Astrocyte (in vitro differentiated cells and primary cell): ENCODE data around the gene JAKMIP2. TPM values are rescaled to one million over a fixed set of nuclear protein-coding genes. Genes with fewer than 3 reads are reported as not detected.
A peak's percentile ranks its signal among the peaks of the same experiment; 100 is the strongest.

ENCODE experiments used
- DNase-seq: peaks from one replicate; pipeline ENCODE4 v3.0.0-alpha.2; 2010; ENCODE audit warnings: low read depth
- FAIRE-seq: peaks from 2 replicates; lab custom pipeline; 2011; peaks lifted over from hg19 to GRCh38; lab: Jason Lieb, UNC
- H2AFZ ChIP-seq: 2 replicates; pipeline ENCODE4 v1.6.0; 2012; ENCODE audit warnings: low read depth, low read length, inconsistent platforms
- H3K27ac ChIP-seq: 2 replicates; pipeline ENCODE4 v1.5.1; 2011; ENCODE audit warnings: low read depth, low read length, inconsistent platforms
- H3K27me3 ChIP-seq: 2 replicates; pipeline ENCODE4 v1.6.0; 2011; ENCODE audit warnings: low read length, inconsistent platforms; ENCODE audit not compliant: insufficient read depth
- H3K36me3 ChIP-seq: 2 replicates; pipeline ENCODE4 v1.5.1; 2011; ENCODE audit warnings: low read length, inconsistent platforms; ENCODE audit not compliant: insufficient read depth
- H3K4me1 ChIP-seq: 2 replicates; pipeline ENCODE4 v1.5.1; 2011; ENCODE audit warnings: low read length, inconsistent platforms; ENCODE audit not compliant: insufficient read depth
- H3K4me2 ChIP-seq: 2 replicates; pipeline ENCODE4 v1.6.0; 2012; ENCODE audit warnings: low read length, inconsistent platforms
- H3K4me3 ChIP-seq: 2 replicates; pipeline ENCODE4 v1.5.1; 2011; ENCODE audit warnings: low read depth, mild to moderate bottlenecking, low read length, inconsistent platforms; ENCODE audit not compliant: insufficient read depth
- H3K79me2 ChIP-seq: 2 replicates; pipeline ENCODE4 v1.6.0; 2012; ENCODE audit warnings: mild to moderate bottlenecking, low read length, inconsistent platforms; ENCODE audit not compliant: insufficient read depth
- H3K9ac ChIP-seq: 2 replicates; pipeline ENCODE4 v1.6.0; 2012; ENCODE audit warnings: mild to moderate bottlenecking, low read length, inconsistent platforms
- H3K9me3 ChIP-seq: 2 replicates; pipeline ENCODE4 v1.5.1; 2012; ENCODE audit warnings: low read depth, mild to moderate bottlenecking, low read length, inconsistent platforms; ENCODE audit not compliant: insufficient read depth
- H4K20me1 ChIP-seq: 2 replicates; pipeline ENCODE4 v1.6.0; 2012; ENCODE audit warnings: low read length, inconsistent platforms; ENCODE audit not compliant: insufficient read depth
- H3K27ac Mint-ChIP-seq: one replicate; pipeline ENCODE4 v1.8.0; 2021; ENCODE audit warnings: mild to moderate bottlenecking, mixed read lengths; ENCODE audit not compliant: unreplicated experiment
- H3K27me3 Mint-ChIP-seq: one replicate; pipeline ENCODE4 v1.8.0; 2021; ENCODE audit warnings: low read depth, mixed read lengths; ENCODE audit not compliant: unreplicated experiment
- H3K36me3 Mint-ChIP-seq: one replicate; pipeline ENCODE4 v1.8.0; 2021; ENCODE audit warnings: low read depth, mixed read lengths; ENCODE audit not compliant: unreplicated experiment
- H3K4me1 Mint-ChIP-seq: one replicate; pipeline ENCODE4 v1.8.0; 2021; ENCODE audit warnings: low read depth, mixed read lengths; ENCODE audit not compliant: unreplicated experiment
- H3K4me3 Mint-ChIP-seq: one replicate; pipeline ENCODE4 v1.8.0; 2021; ENCODE audit warnings: mild to moderate bottlenecking, moderate library complexity, mixed read lengths; ENCODE audit not compliant: unreplicated experiment
- H3K9me3 Mint-ChIP-seq: one replicate; pipeline ENCODE4 v1.8.0; 2021; ENCODE audit warnings: mild to moderate bottlenecking, mixed read lengths; ENCODE audit not compliant: unreplicated experiment
- EZH2 ChIP-seq: IDR thresholded peaks from 2 replicates; pipeline ENCODE4 v1.6.1; 2012; ENCODE audit warnings: mild to moderate bottlenecking, low read length, inconsistent platforms; ENCODE audit not compliant: insufficient read depth
- total RNA-seq: library from RNA; stranded (reverse); gene quantifications from 2 replicates; pipeline ENCODE4 v1.2.1, GENCODE V29; 2021
- TF ChIP-seq, protein P1 (sequence below): IDR thresholded peaks from 2 replicates; pipeline ENCODE4 v1.5.1; 2011; ENCODE audit warnings: low read depth, mild to moderate bottlenecking, inconsistent platforms, low read length, moderate library complexity; ENCODE audit not compliant: insufficient read depth

JAKMIP2 gene
- total RNA-seq, 1 donor from 2014 or later = 15.1 TPM

DNA sequence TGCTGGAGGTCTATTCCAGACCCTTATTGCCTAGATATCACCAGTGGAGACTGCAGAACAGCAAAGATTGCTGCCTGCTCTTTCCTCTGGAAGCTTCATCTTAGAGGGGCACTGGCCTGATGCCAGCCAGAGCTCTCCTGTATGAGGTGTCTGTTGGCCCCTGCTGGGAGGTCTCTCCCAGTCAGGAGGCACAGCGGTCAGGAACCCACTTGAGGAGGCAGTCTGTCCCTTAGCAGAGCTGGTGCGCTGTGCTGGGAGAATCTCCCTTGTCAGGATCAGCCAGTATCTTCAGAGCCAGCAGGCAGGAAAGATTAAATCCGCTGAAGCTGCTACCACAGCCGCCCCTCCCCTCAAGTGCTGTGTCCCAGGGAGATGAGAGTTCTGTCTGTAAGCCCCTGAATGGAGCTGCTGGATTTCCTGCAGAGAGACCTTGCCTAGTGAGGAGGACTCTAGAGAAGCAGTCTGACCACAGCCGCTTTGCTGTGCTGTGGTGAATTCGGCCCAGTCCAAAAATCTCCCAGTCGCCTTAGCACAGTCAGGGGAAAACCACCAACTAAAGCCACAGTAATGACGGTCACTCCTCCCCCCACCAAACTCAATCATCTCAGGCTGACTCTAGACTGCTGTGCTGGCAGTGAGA, 124.1 kb downstream of the JAKMIP2 start:
- H3K4me2 ChIP-seq = no peak overlapping the region
- H3K4me1 Mint-ChIP-seq = peaks cover 8% of the 10 kb centered on the region

DNA sequence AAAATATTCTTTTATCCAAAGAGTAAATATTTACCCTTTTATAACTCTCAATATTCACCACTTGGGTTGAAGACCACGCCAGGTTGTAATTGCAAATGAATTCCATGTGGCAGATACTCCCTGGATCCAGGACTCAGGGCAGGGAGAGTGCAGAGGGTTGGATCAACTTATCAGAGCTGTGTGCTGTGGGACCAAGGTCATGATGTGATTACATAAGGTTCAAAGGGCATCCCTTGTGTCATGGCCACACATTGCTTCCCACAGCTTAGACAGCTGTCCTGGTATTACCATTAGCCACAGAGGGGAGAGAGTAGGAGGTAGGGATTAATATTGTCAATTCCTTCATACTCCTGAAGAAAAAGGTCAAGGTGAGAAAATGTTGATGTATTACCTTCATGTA, 133.9 kb downstream of the JAKMIP2 start:
- Histone ChIP-seq H3K27me3 (no peaks in the 10 kb centered on the region), H3K36me3 (no peaks in the 10 kb centered on the region), H3K9me3 (no peaks in the 10 kb centered on the region), H3K4me2 (no peak overlapping the region), H3K27ac (no peak overlapping the region), H4K20me1 (no peaks in the 10 kb centered on the region), H3K9ac (no peak overlapping the region), H3K4me1 (no peaks in the 10 kb centered on the region), H3K4me3 (no peak overlapping the region), H3K79me2 (no peaks in the 10 kb centered on the region), H2AFZ (no peak overlapping the region)
- no peaks in the 10 kb centered on the region for H3K9me3 Mint-ChIP-seq
- peaks cover 8% of the 10 kb centered on the region for H3K36me3 Mint-ChIP-seq
- no peaks in the 10 kb centered on the region for H3K27me3 Mint-ChIP-seq
- TF ChIP-seq, protein P1, sequence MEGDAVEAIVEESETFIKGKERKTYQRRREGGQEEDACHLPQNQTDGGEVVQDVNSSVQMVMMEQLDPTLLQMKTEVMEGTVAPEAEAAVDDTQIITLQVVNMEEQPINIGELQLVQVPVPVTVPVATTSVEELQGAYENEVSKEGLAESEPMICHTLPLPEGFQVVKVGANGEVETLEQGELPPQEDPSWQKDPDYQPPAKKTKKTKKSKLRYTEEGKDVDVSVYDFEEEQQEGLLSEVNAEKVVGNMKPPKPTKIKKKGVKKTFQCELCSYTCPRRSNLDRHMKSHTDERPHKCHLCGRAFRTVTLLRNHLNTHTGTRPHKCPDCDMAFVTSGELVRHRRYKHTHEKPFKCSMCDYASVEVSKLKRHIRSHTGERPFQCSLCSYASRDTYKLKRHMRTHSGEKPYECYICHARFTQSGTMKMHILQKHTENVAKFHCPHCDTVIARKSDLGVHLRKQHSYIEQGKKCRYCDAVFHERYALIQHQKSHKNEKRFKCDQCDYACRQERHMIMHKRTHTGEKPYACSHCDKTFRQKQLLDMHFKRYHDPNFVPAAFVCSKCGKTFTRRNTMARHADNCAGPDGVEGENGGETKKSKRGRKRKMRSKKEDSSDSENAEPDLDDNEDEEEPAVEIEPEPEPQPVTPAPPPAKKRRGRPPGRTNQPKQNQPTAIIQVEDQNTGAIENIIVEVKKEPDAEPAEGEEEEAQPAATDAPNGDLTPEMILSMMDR = no peak
- TF ChIP-seq EZH2 = no peak
- DNase-seq (no peak), FAIRE-seq (no peak)
- no peaks in the 10 kb centered on the region for H3K4me1 Mint-ChIP-seq
- H3K27ac Mint-ChIP-seq = no peak overlapping the region
- H3K4me3 Mint-ChIP-seq = no peak overlapping the region

More for the DNA sequence above, 124.1 kb downstream of the JAKMIP2 start:
- no peaks in the 10 kb centered on the region for H3K4me1 ChIP-seq
- H2AFZ ChIP-seq = no peak overlapping the region
- peaks cover 36% of the 10 kb centered on the region for H3K36me3 Mint-ChIP-seq
- FAIRE-seq (no peak), DNase-seq (peak; percentile 25)
- H3K79me2 ChIP-seq = no peaks in the 10 kb centered on the region
- no peak overlapping the region for H3K4me3 Mint-ChIP-seq
- no peak overlapping the region for H3K9ac ChIP-seq
- no peak overlapping the region for H3K27ac ChIP-seq
- no peak overlapping the region for H3K27ac Mint-ChIP-seq
- no peaks in the 10 kb centered on the region for H3K9me3 ChIP-seq
- H3K9me3 Mint-ChIP-seq = peaks cover 13% of the 10 kb centered on the region
- H3K27me3 ChIP-seq = no peaks in the 10 kb centered on the region
- no peaks in the 10 kb centered on the region for H4K20me1 ChIP-seq
- H3K27me3 Mint-ChIP-seq = no peaks in the 10 kb centered on the region
- no peak for TF ChIP-seq EZH2
- TF ChIP-seq, protein P1 = no peak
- H3K36me3 ChIP-seq = no peaks in the 10 kb centered on the region
- no peak overlapping the region for H3K4me3 ChIP-seq

DNA sequence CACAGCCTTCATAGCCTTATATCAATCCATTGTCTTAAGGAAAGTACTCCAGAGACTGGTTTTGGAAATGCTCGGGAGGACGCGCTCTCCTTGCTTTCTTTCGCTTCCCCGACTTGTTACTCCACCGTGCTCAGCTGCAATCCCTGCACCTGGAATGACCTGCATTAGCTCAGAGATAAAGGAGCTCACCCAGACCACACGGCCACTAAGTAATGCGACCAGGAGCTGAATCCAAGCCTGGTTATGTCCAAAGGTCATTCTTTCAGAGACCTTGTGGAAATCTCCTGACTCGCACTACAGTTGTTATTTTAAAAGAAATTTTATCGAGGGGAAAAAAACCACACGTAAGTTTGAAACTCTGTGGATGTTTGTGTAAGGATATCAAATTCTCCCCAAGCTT, 137.3 kb downstream of the JAKMIP2 start:
- Histone ChIP-seq H3K27me3 (no peaks in the 10 kb centered on the region), H3K4me2 (no peak overlapping the region), H3K9me3 (no peaks in the 10 kb centered on the region), H3K36me3 (no peaks in the 10 kb centered on the region), H3K27ac (no peak overlapping the region), H3K79me2 (no peaks in the 10 kb centered on the region), H4K20me1 (no peaks in the 10 kb centered on the region), H3K4me1 (no peaks in the 10 kb centered on the region), H3K4me3 (no peak overlapping the region), H2AFZ (no peak overlapping the region), H3K9ac (no peak overlapping the region)
- no peaks in the 10 kb centered on the region for H3K4me1 Mint-ChIP-seq
- no peak overlapping the region for H3K4me3 Mint-ChIP-seq
- FAIRE-seq (no peak), DNase-seq (no peak)
- H3K9me3 Mint-ChIP-seq = no peaks in the 10 kb centered on the region
- TF ChIP-seq, protein P1 = no peak
- TF ChIP-seq EZH2 = no peak
- H3K27ac Mint-ChIP-seq = peak overlapping the region; percentile 38
- H3K36me3 Mint-ChIP-seq = peaks cover 15% of the 10 kb centered on the region
- H3K27me3 Mint-ChIP-seq = no peaks in the 10 kb centered on the region
